Activated B cell treated with CpG ODN at 0.5 μM for 24 hours (primary cell): ENCODE data around the gene DDR1. TPM values are rescaled to one million over a fixed set of nuclear protein-coding genes. Genes with fewer than 3 reads are reported as not detected.

Experiments used
- ATAC-seq: fragments of 200-7000 bp; cut with Tn5 transposase; one replicate; pipeline ENCODE4 v1.10.0; 2021; ENCODE audit warnings: low read depth, mild to moderate bottlenecking, moderate library complexity
- CTCF ChIA-PET: fragments of 350-600 bp; sonication (Branson Sonifier 250); formaldehyde crosslinking; loops from one replicate; lab custom pipeline; 2021; ENCODE audit warnings: antibody characterized with exemption; lab: Charles Lee
- POLR2A ChIA-PET: fragments of 350-600 bp; sonication (Branson Sonifier 250); formaldehyde crosslinking; loops from one replicate; lab custom pipeline; 2021; ENCODE audit warnings: antibody characterized with exemption; lab: Charles Lee
- DNase-seq: peaks from one replicate; pipeline ENCODE4 v3.0.0; 2022
- H3K27ac Mint-ChIP-seq: one replicate; pipeline ENCODE4 v1.8.0; 2020; ENCODE audit warnings: mixed read lengths
- H3K27me3 Mint-ChIP-seq: one replicate; pipeline ENCODE4 v1.8.0; 2021; ENCODE audit warnings: mixed read lengths
- H3K36me3 Mint-ChIP-seq: one replicate; pipeline ENCODE4 v1.8.0; 2021; ENCODE audit warnings: low read depth, mixed read lengths
- H3K4me1 Mint-ChIP-seq: one replicate; pipeline ENCODE4 v1.8.0; 2021; ENCODE audit warnings: mixed read lengths
- H3K4me3 Mint-ChIP-seq: one replicate; pipeline ENCODE4 v1.8.0; 2020; ENCODE audit warnings: mild to moderate bottlenecking, mixed read lengths
- H3K9me3 Mint-ChIP-seq: one replicate; pipeline ENCODE4 v1.8.0; 2020; ENCODE audit warnings: mixed read lengths
- intact Hi-C: fragments of 100-400 bp; cut with micrococcal nuclease; formaldehyde crosslinking; loops from one replicate; pipeline ENCODE4 v1.15.1; 2024
- total RNA-seq: library from RNA; stranded (reverse); gene quantifications from 2 replicates; pipeline ENCODE4 v1.2.3, GENCODE V29; 2022
- TF ChIP-seq, protein P1 (sequence below): fragments of 200-600 bp; IDR thresholded peaks from one replicate; pipeline ENCODE4 v1.8.0; 2022; ENCODE audit warnings: antibody characterized with exemption, mild to moderate bottlenecking

The DDR1 gene
- total RNA-seq, 1 donor from 2014 or later: 18.7 TPM

GRCh38 chr6:30891816-30892538 lies 7.7 kb downstream of the DDR1 start:
- H3K27me3 Mint-ChIP-seq: no peaks in the 10 kb centered on the region
- TF ChIP-seq, protein P1, sequence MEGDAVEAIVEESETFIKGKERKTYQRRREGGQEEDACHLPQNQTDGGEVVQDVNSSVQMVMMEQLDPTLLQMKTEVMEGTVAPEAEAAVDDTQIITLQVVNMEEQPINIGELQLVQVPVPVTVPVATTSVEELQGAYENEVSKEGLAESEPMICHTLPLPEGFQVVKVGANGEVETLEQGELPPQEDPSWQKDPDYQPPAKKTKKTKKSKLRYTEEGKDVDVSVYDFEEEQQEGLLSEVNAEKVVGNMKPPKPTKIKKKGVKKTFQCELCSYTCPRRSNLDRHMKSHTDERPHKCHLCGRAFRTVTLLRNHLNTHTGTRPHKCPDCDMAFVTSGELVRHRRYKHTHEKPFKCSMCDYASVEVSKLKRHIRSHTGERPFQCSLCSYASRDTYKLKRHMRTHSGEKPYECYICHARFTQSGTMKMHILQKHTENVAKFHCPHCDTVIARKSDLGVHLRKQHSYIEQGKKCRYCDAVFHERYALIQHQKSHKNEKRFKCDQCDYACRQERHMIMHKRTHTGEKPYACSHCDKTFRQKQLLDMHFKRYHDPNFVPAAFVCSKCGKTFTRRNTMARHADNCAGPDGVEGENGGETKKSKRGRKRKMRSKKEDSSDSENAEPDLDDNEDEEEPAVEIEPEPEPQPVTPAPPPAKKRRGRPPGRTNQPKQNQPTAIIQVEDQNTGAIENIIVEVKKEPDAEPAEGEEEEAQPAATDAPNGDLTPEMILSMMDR: no peak
- H3K9me3 Mint-ChIP-seq: no peaks in the 10 kb centered on the region
- H3K36me3 Mint-ChIP-seq: peaks cover 43% of the 10 kb centered on the region
- no peak overlapping the region for H3K4me3 Mint-ChIP-seq
- ATAC-seq (no peak), DNase-seq (no peak)
- H3K27ac Mint-ChIP-seq: no peak overlapping the region
- intact Hi-C loops: no loop called here
- ChIA-PET POLR2A (no interaction called here), CTCF (interaction anchor here (1.0 kb wide), 1 partner anchor 22 kb away, joined by 3 read pairs; the partner anchor contains the start of gene VARS2)
- H3K4me1 Mint-ChIP-seq: peaks cover 7% of the 10 kb centered on the region

DNA sequence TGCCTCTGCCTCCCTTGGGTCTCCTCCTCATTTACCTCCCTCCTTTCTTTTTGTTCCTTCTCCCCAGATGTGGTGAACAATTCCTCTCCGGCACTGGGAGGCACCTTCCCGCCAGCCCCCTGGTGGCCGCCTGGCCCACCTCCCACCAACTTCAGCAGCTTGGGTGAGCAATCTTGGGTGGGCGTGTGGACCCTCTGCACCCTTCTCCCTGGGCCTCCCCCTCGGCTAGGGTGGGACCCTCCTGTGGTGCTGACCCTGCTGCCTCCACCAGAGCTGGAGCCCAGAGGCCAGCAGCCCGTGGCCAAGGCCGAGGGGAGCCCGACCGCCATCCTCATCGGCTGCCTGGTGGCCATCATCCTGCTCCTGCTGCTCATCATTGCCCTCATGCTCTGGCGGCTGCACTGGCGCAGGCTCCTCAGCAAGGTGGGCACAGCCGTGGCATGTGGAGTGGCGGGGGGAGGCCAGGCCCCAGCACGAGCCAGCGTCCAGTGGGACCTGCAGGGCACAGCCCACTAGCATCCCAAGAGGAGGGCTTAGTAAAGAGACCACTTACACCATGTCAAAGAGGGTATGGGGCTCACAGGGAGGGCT lies 8.8 kb downstream of the DDR1 start:
- ChIA-PET CTCF (no interaction called here), POLR2A (no interaction called here)

DNA sequence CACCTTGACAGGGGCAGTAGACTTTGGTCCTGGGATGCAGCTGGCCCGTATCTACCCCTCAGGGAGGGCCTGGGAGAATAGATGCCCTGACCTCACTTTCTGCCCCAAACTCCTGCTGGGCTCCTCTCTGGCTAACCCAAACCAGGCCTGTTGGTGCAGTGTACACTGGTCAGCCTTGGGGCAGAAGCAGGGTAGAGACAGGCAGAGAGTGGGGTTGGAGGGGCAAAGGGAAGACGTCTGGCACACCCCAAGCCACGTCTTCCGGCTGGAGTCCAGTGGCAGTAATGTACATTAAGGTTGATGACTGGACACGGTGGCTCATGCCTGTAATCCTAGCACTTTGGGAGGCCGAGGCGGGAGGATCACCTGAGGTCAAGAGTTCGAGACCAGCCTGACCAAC lies 9.3 kb downstream of the DDR1 start:
- Mint-ChIP-seq H3K27ac (no peak overlapping the region), H3K4me1 (no peaks in the 10 kb centered on the region), H3K4me3 (no peak overlapping the region), H3K36me3 (peaks cover 55% of the 10 kb centered on the region), H3K9me3 (no peaks in the 10 kb centered on the region), H3K27me3 (no peaks in the 10 kb centered on the region)
- intact Hi-C loops: no loop called here
- ChIA-PET POLR2A (no interaction called here), CTCF (no interaction called here)
- DNase-seq: no peak
- no peak for ATAC-seq
- TF ChIP-seq, protein P1: no peak

More for the DNA sequence above, 8.8 kb downstream of the DDR1 start:
- Mint-ChIP-seq H3K36me3 (peaks cover 49% of the 10 kb centered on the region), H3K9me3 (no peaks in the 10 kb centered on the region), H3K4me3 (no peak overlapping the region), H3K4me1 (peaks cover 2% of the 10 kb centered on the region), H3K27ac (no peak overlapping the region), H3K27me3 (no peaks in the 10 kb centered on the region)
- no peak for ATAC-seq
- intact Hi-C loops: no loop called here
- TF ChIP-seq, protein P1: no peak
- no peak for DNase-seq

DNA sequence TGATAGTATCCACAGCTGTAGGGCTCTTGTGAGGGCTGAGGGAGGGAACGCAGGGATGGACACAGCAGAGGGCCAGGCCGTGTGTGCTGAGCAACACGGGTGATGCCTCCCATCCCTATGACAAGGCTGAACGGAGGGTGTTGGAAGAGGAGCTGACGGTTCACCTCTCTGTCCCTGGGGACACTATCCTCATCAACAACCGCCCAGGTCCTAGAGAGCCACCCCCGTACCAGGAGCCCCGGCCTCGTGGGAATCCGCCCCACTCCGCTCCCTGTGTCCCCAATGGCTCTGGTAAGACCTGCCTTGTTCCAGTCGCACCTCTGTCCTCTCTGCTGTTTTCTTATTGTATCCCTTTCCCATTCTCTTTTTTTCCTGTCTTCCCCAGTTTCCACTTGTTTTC lies 10.1 kb downstream of the DDR1 start:
- TF ChIP-seq, protein P1: no peak
- Mint-ChIP-seq H3K9me3 (no peaks in the 10 kb centered on the region), H3K4me1 (no peaks in the 10 kb centered on the region), H3K4me3 (no peak overlapping the region), H3K36me3 (peaks cover 60% of the 10 kb centered on the region), H3K27me3 (no peaks in the 10 kb centered on the region), H3K27ac (no peak overlapping the region)
- no peak for ATAC-seq
- DNase-seq: no peak
- ChIA-PET CTCF (no interaction called here), POLR2A (no interaction called here)
- intact Hi-C loops: no loop called here

- DNase-seq (no peak), ATAC-seq (no peak)
- TF ChIP-seq, protein P1: no peak
- intact Hi-C loops: no loop called here
- no peaks in the 10 kb centered on the region for H3K27me3 Mint-ChIP-seq
- H3K27ac Mint-ChIP-seq: no peak overlapping the region
- H3K4me3 Mint-ChIP-seq: no peak overlapping the region
- CTCF ChIA-PET: no interaction called here
- H3K36me3 Mint-ChIP-seq: peaks cover 60% of the 10 kb centered on the region
- no peaks in the 10 kb centered on the region for H3K4me1 Mint-ChIP-seq
- no peaks in the 10 kb centered on the region for H3K9me3 Mint-ChIP-seq
- POLR2A ChIA-PET: no interaction called here
These were observed 10.6 kb downstream of the DDR1 start for GRCh38 chr6:30894935-30895334.
